HG02588 (cell line): ENCODE measurements around the gene MTCL1.
A peak's percentile ranks its signal among the peaks of the same experiment; 100 is the strongest.

ENCODE experiments used
- ATAC-seq: cut with Tn5 transposase; IDR thresholded peaks from one replicate; pipeline ENCODE4 v1.9.1; 2021; ENCODE audit warnings: mild to moderate bottlenecking, moderate library complexity; ENCODE audit not compliant: unreplicated experiment

MTCL1 gene

GRCh38 chr18:8705238-8705960 is at the start of gene MTCL1:
Gene MTCL1 (plus strand): TSS chr18:8705556. CDS start chr18:8705661, 105 bp downstream.
- ATAC-seq, result peak; percentile 42

- no peak for ATAC-seq
Measured at GRCh38 chr18:8656232-8656631, 49.1 kb upstream of the MTCL1 start.

- no peak for ATAC-seq
Measured at GRCh38 chr18:8657050-8657820, 48.1 kb upstream of the MTCL1 start.

- ATAC-seq, result no peak
Measured at GRCh38 chr18:8657873-8658470, 47.4 kb upstream of the MTCL1 start.

- ATAC-seq, result no peak
Measured at GRCh38 chr18:8658858-8659485, 46.4 kb upstream of the MTCL1 start.

GRCh38 chr18:8659609-8660242 is 45.6 kb upstream of the MTCL1 start:
- ATAC-seq, result no peak

GRCh38 chr18:8660316-8660715 is 45.0 kb upstream of the MTCL1 start:
- no peak for ATAC-seq

- no peak for ATAC-seq
Measured at GRCh38 chr18:8661754-8662559, 43.4 kb upstream of the MTCL1 start.

GRCh38 chr18:8662560-8663255 is 42.6 kb upstream of the MTCL1 start:
- ATAC-seq, result no peak

- no peak for ATAC-seq
Measured at GRCh38 chr18:8667846-8668245, 37.5 kb upstream of the MTCL1 start.

- no peak for ATAC-seq
Measured at GRCh38 chr18:8668381-8668780, 37.0 kb upstream of the MTCL1 start.

- ATAC-seq, result no peak
Measured at GRCh38 chr18:8669571-8669970, 35.8 kb upstream of the MTCL1 start.

GRCh38 chr18:8673256-8674209 is 31.8 kb upstream of the MTCL1 start:
- peak; percentile 84 for ATAC-seq

GRCh38 chr18:8675057-8675456 is 30.3 kb upstream of the MTCL1 start:
- ATAC-seq, result no peak

- ATAC-seq, result no peak
Measured at GRCh38 chr18:8681196-8681595, 24.2 kb upstream of the MTCL1 start.

- no peak for ATAC-seq
Measured at GRCh38 chr18:8684577-8684976, 20.8 kb upstream of the MTCL1 start.

- no peak for ATAC-seq
Measured at GRCh38 chr18:8685141-8685913, 20.0 kb upstream of the MTCL1 start.

GRCh38 chr18:8685914-8686216 is 19.5 kb upstream of the MTCL1 start:
- ATAC-seq, result no peak
